Measurements from ENCODE around the gene KCNMB2. TPM values are rescaled to one million over a fixed set of nuclear protein-coding genes. Genes with fewer than 3 reads are reported as not detected.

Gene KCNMB2
- total and polyA plus RNA-seq, 3 donors from 2014 or later: 2.6 TPM; not detected in 2

GRCh38 chr3:178823150-178823549 lies 286.9 kb downstream of the KCNMB2 start:
- Histone ChIP-seq H3K27ac (peak overlapping the region; percentile 49 to 79), H3K4me1 (peaks cover 9% of the 10 kb centered on the region), H3K27me3 (no peaks in the 10 kb centered on the region), H3K9me3 (no peaks in the 10 kb centered on the region), H3K4me3 (no peak overlapping the region), H3K36me3 (ENCODE audit: low read depth, missing control alignments) (no peaks in the 10 kb centered on the region)
- TF ChIP-seq POLR2A (IDR thresholded peaks at IDR 0.05): no peak
- TF ChIP-seq CTCF (IDR thresholded peaks at IDR 0.05): no peak
- intact Hi-C loops (cut with DNase I; ENCODE audit: low total_unique reads): no loop called here
- WGBS, 2 donors: 38 to 40% methylated on average over 1 of the region's 1 CpG
- DNase-seq: no peak

GRCh38 chr3:178823591-178824246 lies 287.5 kb downstream of the KCNMB2 start:
- no peaks in the 10 kb centered on the region for H3K27me3 ChIP-seq
- no peaks in the 10 kb centered on the region for H3K9me3 ChIP-seq
- 36 to 49% methylated on average over 5 of the region's 5 CpGs for WGBS, 2 donors
- intact Hi-C loops (cut with DNase I; ENCODE audit: low total_unique reads): no loop called here
- no peaks in the 10 kb centered on the region for H3K36me3 ChIP-seq (ENCODE audit: low read depth, missing control alignments)
- TF ChIP-seq CTCF (IDR thresholded peaks at IDR 0.05) (no peak), POLR2A (IDR thresholded peaks at IDR 0.05) (no peak)
- peak overlapping the region; percentile 49 to 79 for H3K27ac ChIP-seq
- peak; percentile 21 for DNase-seq
- H3K4me1 ChIP-seq: peaks cover 9% of the 10 kb centered on the region
- H3K4me3 ChIP-seq: no peak overlapping the region

- no peaks in the 10 kb centered on the region for H3K9me3 ChIP-seq
- H3K4me1 ChIP-seq: peaks cover 9% of the 10 kb centered on the region
- no peaks in the 10 kb centered on the region for H3K36me3 ChIP-seq (ENCODE audit: low read depth, missing control alignments)
- H3K27ac ChIP-seq: no peak overlapping the region
- no peak for TF ChIP-seq POLR2A (IDR thresholded peaks at IDR 0.05)
- no peak for TF ChIP-seq CTCF (IDR thresholded peaks at IDR 0.05)
- intact Hi-C loops (cut with DNase I; ENCODE audit: low total_unique reads): no loop called here
- DNase-seq: no peak
- H3K4me3 ChIP-seq: no peak overlapping the region
- no peaks in the 10 kb centered on the region for H3K27me3 ChIP-seq
- WGBS, 2 donors: 58 to 59% methylated on average over 4 of the region's 4 CpGs
Measured at GRCh38 chr3:178826435-178827123, 290.3 kb downstream of the KCNMB2 start.

DNA sequence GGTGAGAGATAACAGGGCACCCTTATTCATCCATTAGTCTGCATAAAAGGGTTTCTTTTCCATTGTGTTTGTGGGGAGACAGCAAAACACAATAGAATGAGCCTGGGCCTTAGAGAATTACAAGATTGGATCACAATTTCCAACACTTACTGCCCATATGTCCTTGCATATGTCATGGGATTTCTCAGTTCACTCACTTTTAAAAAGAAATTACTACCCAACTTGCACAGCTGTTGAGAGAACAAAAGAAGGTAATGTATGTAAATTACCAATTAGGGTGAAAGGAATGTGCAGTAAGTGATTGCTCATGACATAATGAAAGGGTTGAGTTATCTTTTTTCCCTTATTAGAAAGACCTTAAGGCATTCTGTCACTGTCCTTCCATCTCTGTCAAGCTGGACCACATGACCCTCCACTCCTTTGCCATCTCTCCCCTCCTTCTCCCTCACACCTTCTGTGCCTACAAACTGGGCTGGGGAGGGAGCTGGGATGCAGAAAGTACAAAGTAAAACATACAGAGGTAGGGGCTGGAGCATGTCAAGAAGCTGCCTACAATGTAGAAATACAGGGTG lies 291.1 kb downstream of the KCNMB2 start:
- no peak for DNase-seq
- no peaks in the 10 kb centered on the region for H3K27me3 ChIP-seq
- H3K4me3 ChIP-seq: no peak overlapping the region
- intact Hi-C loops (cut with DNase I; ENCODE audit: low total_unique reads): no loop called here
- TF ChIP-seq POLR2A (IDR thresholded peaks at IDR 0.05) (no peak), CTCF (IDR thresholded peaks at IDR 0.05) (no peak)
- no peaks in the 10 kb centered on the region for H3K36me3 ChIP-seq (ENCODE audit: low read depth, missing control alignments)
- H3K4me1 ChIP-seq: peaks cover 9% of the 10 kb centered on the region
- H3K9me3 ChIP-seq: no peaks in the 10 kb centered on the region
- H3K27ac ChIP-seq: no peak overlapping the region
